ENCODE data around the gene EIF2B4. TPM values are rescaled to one million over a fixed set of nuclear protein-coding genes. Genes with fewer than 3 reads are reported as not detected.
"Not testable (repeated sequence)": the region's sequence is repeated elsewhere in the genome, so short reads cannot be mapped to it uniquely, and the experiment has no call there.

The EIF2B4 gene
- total RNA-seq, 2 experiments from 2014 or later, result 41.2 to 43.6 TPM

GRCh38 chr2:27323596-27324285 lies 46.4 kb downstream of the EIF2B4 start:
- Mint-ChIP-seq H3K36me3 (peaks cover 23% of the 10 kb centered on the region), H3K9me3 (no peaks in the 10 kb centered on the region), H3K4me1 (peaks cover 16% of the 10 kb centered on the region), H3K4me3 (peak overlapping the region; percentile 91), H3K27ac (peak overlapping the region; percentile 90), H3K27me3 (no peaks in the 10 kb centered on the region)
- no peak for DNase-seq

- H3K4me3 Mint-ChIP-seq, result peak within 1 kb of the TSS; percentile 91
- DNase-seq, result peak; percentile 89
- H3K36me3 Mint-ChIP-seq, result peaks cover 20% of the 10 kb centered on the region
- H3K27me3 Mint-ChIP-seq, result no peaks in the 10 kb centered on the region
- no peaks in the 10 kb centered on the region for H3K9me3 Mint-ChIP-seq
- H3K4me1 Mint-ChIP-seq, result peaks cover 16% of the 10 kb centered on the region
- H3K27ac Mint-ChIP-seq, result peak within 1 kb of the TSS; percentile 90
These were observed 47.2 kb downstream of the EIF2B4 start, which contains the start of gene MPV17 for GRCh38 chr2:27322766-27323595. Gene MPV17 (minus strand): TSS chr2:27323097. CDS start chr2:27322517, 580 bp downstream.

GRCh38 chr2:27322301-27322765 lies 47.8 kb downstream of the EIF2B4 start:
- Mint-ChIP-seq H3K27ac (peak overlapping the region; percentile 90), H3K36me3 (peaks cover 17% of the 10 kb centered on the region), H3K9me3 (no peaks in the 10 kb centered on the region), H3K4me1 (peaks cover 16% of the 10 kb centered on the region), H3K4me3 (peak overlapping the region; percentile 91), H3K27me3 (no peaks in the 10 kb centered on the region)
- DNase-seq, result no peak

- Mint-ChIP-seq H3K27me3 (no peaks in the 10 kb centered on the region), H3K27ac (peak overlapping the region; percentile 62), H3K36me3 (peaks cover 12% of the 10 kb centered on the region), H3K4me1 (peaks cover 16% of the 10 kb centered on the region), H3K9me3 (no peaks in the 10 kb centered on the region), H3K4me3 (peak overlapping the region; percentile 91)
- no peak for DNase-seq
These were observed 49.1 kb downstream of the EIF2B4 start for GRCh38 chr2:27320958-27321543.

GRCh38 chr2:27319839-27320238 lies 50.3 kb downstream of the EIF2B4 start:
- DNase-seq, H3K27ac Mint-ChIP-seq, H3K9me3 Mint-ChIP-seq, H3K27me3 Mint-ChIP-seq, H3K36me3 Mint-ChIP-seq, H3K4me3 Mint-ChIP-seq: not testable (repeated sequence)
- H3K4me1 Mint-ChIP-seq, result peaks cover 16% of the 10 kb centered on the region

GRCh38 chr2:27316655-27317412 lies 53.3 kb downstream of the EIF2B4 start:
- H3K27ac Mint-ChIP-seq, result no peak overlapping the region
- H3K4me1 Mint-ChIP-seq, result peaks cover 7% of the 10 kb centered on the region

GRCh38 chr2:27315122-27315521 lies 55.0 kb downstream of the EIF2B4 start:
- DNase-seq, result no peak
- Mint-ChIP-seq H3K4me3 (no peak overlapping the region), H3K27ac (no peak overlapping the region), H3K4me1 (no peaks in the 10 kb centered on the region), H3K27me3 (no peaks in the 10 kb centered on the region), H3K9me3 (no peaks in the 10 kb centered on the region), H3K36me3 (peaks cover 8% of the 10 kb centered on the region)

More at GRCh38 chr2:27316655-27317412, 53.3 kb downstream of the EIF2B4 start:
- H3K9me3 Mint-ChIP-seq, result no peaks in the 10 kb centered on the region
- H3K27me3 Mint-ChIP-seq, result no peaks in the 10 kb centered on the region
- H3K4me3 Mint-ChIP-seq, result no peak overlapping the region
- DNase-seq, result no peak
- H3K36me3 Mint-ChIP-seq, result peaks cover 6% of the 10 kb centered on the region

GRCh38 chr2:27314709-27315108 lies 55.4 kb downstream of the EIF2B4 start:
- DNase-seq, result no peak
- H3K4me1 Mint-ChIP-seq, result no peaks in the 10 kb centered on the region
- peaks cover 10% of the 10 kb centered on the region for H3K36me3 Mint-ChIP-seq
- no peak overlapping the region for H3K4me3 Mint-ChIP-seq
- H3K27ac Mint-ChIP-seq, result no peak overlapping the region
- no peaks in the 10 kb centered on the region for H3K27me3 Mint-ChIP-seq
- no peaks in the 10 kb centered on the region for H3K9me3 Mint-ChIP-seq

Other genes with a start within 250 kb of the EIF2B4 start
- gene ABHD1, start 246.5 kb downstream of the EIF2B4 start, total RNA-seq, result under 1 TPM; 0.44 to 0.54 TPM
- 10 to 100 TPM; 62.1 to 63.3 TPM for gene PREB, start 235.7 kb downstream of the EIF2B4 start, total RNA-seq
- gene PRR30, start 230.9 kb downstream of the EIF2B4 start, total RNA-seq, result not detected
- not detected for gene TCF23, start 221.3 kb downstream of the EIF2B4 start, total RNA-seq
- gene ATRAID, start 158.3 kb downstream of the EIF2B4 start, total RNA-seq, result 10 to 100 TPM; 75.4 to 77.4 TPM
- gene SLC5A6, start 158.1 kb downstream of the EIF2B4 start, total RNA-seq, result 10 to 100 TPM; 74.2 to 81.9 TPM
- gene CAD, start 153.0 kb downstream of the EIF2B4 start, total RNA-seq, result 100 to 1,000 TPM; 134 TPM
- under 1 TPM; 0.14 to 0.22 TPM for gene SLC30A3, start 107.3 kb downstream of the EIF2B4 start, total RNA-seq
- gene DNAJC5G, start 94.9 kb downstream of the EIF2B4 start, total RNA-seq, result not detected
- gene TRIM54, start 87.9 kb downstream of the EIF2B4 start, total RNA-seq, result under 1 TPM; 0.24 to 0.33 TPM
- gene UCN, start 61.9 kb downstream of the EIF2B4 start, total RNA-seq, result 1 to 10 TPM; 1.3 to 1.6 TPM
- gene MPV17, start 47.2 kb downstream of the EIF2B4 start, total RNA-seq, result 10 to 100 TPM; 84.4 to 87.8 TPM
- gene GTF3C2, start 13.6 kb downstream of the EIF2B4 start, total RNA-seq, result 10 to 100 TPM; 77.4 to 83.9 TPM
- 10 to 100 TPM; 88.1 to 96.0 TPM for gene SNX17, start 278 bp upstream of the EIF2B4 start, total RNA-seq
- 1 to 10 TPM; 8.3 to 9.9 TPM for gene ZNF513, start 10.4 kb upstream of the EIF2B4 start, total RNA-seq
- 100 to 1,000 TPM; 172 to 176 TPM for gene PPM1G, start 39.3 kb upstream of the EIF2B4 start, total RNA-seq
- 10 to 100 TPM; 57.0 to 62.5 TPM for gene NRBP1, start 58.3 kb upstream of the EIF2B4 start, total RNA-seq
- gene KRTCAP3, start 72.0 kb upstream of the EIF2B4 start, total RNA-seq, result 1 to 10 TPM; 7.4 to 9.9 TPM
- gene IFT172, start 119.4 kb upstream of the EIF2B4 start, total RNA-seq, result 1 to 10 TPM; 7.1 to 8.1 TPM
- gene FNDC4, start 124.9 kb upstream of the EIF2B4 start, total RNA-seq, result not detected
- not detected for gene GCKR, start 126.5 kb upstream of the EIF2B4 start, total RNA-seq
- 10 to 100 TPM; 21.0 to 25.2 TPM for gene ZNF512, start 212.7 kb upstream of the EIF2B4 start, total RNA-seq

Measured in activated naive CD8-positive, alpha-beta T cell treated with anti-CD3 and anti-CD28 coated beads for 36 hours (primary cell).